NCI-H2029 (cell line): ENCODE measurements around the gene STAU1.
"Not testable (repeated sequence)": the region's sequence is repeated elsewhere in the genome, so short reads cannot be mapped to it uniquely, and the experiment has no call there.

ENCODE experiments used
- DNase-seq: peaks from one replicate; lab custom pipeline; 2025; lab: John Stamatoyannopoulos, UW

STAU1 gene, protein sequence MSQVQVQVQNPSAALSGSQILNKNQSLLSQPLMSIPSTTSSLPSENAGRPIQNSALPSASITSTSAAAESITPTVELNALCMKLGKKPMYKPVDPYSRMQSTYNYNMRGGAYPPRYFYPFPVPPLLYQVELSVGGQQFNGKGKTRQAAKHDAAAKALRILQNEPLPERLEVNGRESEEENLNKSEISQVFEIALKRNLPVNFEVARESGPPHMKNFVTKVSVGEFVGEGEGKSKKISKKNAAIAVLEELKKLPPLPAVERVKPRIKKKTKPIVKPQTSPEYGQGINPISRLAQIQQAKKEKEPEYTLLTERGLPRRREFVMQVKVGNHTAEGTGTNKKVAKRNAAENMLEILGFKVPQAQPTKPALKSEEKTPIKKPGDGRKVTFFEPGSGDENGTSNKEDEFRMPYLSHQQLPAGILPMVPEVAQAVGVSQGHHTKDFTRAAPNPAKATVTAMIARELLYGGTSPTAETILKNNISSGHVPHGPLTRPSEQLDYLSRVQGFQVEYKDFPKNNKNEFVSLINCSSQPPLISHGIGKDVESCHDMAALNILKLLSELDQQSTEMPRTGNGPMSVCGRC

DNA sequence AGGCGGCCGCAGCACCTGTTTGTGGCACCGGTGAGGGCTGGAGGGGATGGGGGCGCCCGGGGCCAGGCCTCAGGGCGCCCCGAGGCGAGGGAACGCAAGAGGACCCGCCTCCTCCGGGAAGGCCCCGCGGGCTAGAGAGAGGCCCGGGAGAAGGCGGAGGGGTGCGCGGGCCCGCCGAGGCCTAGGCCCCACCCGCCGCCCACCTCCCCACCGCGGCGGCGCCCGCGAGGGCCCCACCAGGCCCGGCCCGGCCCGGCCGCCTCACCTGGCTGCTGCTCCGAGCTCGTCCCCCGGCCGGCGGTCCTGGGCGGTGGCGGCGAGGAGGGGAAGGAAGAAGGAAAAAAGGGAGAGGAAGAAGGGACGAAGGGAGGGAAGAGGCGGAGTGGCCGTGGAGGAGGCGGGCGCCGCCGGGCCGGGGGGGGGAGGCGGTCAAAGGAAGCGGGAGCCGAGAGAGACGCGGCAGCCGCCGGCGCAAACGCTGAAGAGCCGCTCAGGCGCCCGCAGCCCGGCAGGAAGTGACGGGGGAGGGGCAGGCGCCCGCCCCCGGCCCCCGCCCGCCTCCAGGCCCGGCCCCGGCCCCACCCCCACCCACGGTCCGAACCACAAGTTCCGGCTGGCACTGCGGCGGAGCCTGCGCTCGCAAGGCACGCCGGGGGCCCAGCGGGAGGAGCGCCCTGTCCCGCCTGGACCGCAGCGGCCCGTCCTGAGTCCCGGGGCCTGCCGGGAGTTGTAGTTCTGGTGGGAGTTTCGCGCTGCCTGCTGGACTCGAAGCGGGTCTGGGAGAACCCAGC lies at the start of gene STAU1:
TSS of gene STAU1 (minus strand) at position 484 of the 791 bp plus-strand sequence. CDS start 22,133 bp downstream, outside the sequence.
- DNase-seq: peak; percentile 96

DNA sequence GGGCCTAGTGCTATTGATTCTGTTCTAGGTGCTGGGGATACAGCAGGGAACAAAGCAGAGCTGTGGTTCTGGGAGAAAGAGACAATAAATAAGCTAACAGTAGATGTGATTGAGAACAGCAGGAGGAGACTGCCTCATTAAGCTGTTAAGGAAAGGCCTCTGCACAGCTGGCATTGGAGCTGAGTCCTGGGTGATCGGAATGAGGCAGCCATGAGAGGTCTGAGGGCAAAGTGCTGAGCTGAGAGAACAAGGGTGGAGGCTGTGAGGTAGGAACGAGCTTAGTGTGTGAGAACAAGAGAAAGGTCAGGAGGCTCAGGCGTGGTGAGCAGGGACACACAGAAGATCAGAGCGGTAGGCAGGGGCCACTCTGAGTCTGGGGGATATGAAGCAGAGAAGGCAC lies 49.4 kb upstream of the STAU1 start:
- no peak for DNase-seq

DNA sequence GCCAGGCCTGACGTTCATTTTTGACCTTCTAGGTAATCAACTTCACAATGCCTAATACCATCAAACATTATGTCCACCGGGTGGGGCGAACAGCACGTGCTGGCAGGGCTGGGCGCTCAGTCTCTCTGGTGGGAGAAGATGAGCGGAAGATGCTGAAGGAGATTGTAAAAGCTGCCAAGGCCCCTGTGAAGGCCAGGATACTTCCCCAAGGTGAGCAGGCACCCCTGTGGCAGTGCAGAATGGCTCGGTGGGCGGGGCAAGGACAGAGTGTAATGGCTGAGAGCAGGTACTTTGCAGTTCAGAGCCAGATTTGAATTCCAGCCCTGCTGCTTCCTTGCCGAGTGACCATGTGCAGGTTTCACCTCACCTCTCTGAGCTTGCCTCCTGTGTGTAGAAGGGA lies 48.2 kb upstream of the STAU1 start:
- DNase-seq: no peak

DNA sequence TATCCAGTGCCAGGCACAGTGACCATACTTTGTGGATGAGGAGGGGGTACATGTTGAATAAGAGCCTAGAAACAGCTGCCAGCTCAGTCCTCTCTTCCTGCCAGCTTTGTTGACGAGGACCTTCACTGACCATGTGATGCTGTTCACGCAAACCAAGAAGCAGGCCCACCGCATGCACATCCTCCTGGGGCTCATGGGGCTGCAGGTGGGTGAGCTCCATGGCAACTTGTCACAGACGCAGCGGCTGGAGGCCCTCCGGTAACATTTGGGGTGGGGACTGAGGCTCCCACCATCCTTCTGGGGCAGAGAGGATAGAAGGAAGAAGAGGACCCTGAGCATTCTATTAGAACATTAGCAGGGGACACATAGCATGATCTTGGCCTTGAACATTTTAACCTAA lies 46.7 kb upstream of the STAU1 start:
- no peak for DNase-seq

DNA sequence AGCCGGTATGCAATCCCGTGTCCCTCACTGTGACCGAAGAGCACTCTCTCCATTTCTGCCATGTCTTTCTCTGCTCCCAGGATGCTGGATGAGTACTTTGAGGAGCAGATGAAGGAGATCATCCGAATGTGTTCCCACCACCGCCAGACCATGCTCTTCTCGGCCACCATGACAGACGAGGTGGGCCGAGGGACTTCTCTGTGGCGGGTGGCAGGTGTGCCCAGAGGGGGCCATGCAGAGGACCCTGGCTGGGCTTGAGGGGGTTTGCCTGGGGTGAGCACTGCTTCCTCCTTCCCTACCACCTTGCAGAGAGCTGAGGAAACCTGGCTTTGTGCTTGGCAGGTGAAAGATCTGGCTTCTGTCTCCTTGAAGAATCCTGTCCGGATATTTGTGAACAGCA lies 45.1 kb upstream of the STAU1 start:
- no peak for DNase-seq

DNA sequence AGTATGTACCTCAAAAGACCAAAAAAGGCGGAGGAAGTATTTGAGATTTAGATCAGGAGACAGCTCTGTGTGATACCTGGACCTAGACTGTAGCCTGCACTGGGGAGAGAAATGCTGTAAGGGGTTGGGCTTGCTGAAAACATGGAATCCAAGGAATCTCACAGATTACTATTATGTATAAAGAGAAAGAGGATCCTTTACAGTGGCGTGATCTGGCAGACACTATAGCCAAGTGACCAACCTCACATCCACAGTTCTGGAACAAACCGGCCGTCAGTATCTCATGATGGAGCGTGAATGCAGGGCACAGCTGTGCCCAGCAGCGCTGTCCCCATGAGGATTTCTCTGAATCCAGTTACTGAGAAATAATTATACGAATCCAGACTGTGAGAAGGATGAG lies 43.3 kb upstream of the STAU1 start:
- DNase-seq: no peak

DNA sequence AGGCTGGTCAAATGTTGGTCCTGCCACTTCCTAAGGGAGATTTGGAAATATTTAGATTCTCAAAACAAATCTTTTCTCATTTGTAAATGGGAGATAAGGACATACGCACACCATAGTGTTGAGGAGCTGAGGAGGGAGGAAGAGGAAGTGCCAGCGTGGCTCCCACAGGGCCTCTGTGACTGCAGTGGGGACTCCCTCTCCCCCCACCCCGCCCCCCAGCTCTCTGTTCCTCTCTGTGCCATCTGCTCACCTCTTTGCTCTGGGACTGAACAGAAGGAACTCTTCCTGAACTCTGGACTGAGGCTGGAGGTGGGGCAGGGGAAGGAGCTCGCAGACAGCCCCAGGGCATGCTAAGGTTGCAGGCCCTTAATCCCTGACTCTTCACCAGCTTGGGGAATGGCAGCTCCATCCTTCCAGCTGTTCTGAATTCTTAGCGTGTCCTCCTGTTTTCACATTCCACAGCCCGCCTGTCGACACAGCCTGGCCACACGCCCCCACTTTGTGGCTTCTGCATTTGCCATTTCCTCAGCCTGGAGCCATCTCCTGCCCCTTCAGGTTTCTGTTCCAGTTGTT lies 42.5 kb upstream of the STAU1 start:
- no peak for DNase-seq

DNA sequence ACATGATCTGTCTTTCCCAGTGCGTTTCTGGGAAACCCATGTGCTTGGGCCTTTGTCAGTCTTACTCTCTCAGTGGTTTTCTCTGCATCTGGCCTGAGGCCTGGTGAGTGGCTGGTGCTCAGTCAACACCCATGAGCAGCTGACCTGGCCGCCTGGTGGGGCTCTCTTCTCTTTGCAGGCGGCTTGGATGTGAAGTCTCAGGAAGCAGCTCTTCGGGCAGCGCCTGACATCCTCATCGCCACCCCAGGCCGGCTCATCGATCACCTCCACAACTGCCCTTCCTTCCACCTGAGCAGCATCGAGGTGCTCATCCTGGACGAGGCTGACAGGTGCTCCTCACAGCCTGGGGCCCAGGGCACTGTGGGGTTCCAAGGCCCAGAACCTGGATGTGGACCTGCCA lies 41.9 kb upstream of the STAU1 start:
- DNase-seq: peak; percentile 98

DNA sequence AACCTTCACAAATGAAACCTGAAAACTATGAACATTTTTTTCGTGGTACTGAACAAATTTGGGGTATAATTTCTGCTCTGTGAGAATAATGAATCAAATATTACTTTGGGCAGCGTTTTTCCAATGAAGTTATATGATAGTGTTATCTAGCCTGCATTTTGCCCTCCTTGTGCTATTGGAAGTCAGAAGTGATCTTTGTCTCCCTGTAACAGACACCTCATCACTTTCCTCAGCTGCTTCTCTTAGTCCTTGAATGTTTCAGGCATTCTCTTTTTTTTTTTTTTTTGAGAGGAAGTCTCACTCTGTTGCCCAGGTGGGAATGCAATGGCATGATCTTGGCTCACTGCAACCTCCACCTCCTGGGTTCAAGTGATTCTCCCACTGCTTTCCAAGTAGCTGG lies 41.2 kb upstream of the STAU1 start:
- no peak for DNase-seq

DNA sequence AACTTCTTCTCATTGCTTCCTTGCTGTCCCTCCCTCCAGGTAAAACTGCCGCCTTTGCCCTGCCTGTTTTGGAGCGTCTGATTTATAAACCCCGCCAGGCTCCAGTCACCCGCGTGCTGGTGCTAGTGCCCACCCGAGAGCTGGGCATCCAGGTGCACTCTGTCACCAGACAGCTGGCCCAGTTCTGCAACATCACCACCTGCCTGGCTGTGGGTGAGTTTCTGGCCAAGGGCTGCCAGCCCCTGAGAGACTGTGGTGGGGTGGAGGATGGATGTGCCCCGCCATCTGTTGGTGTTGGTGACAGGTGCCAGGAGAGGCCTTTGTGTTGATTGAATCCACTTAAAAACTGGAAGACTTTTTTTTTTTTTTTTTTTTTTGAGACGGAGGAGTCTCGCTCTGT lies 40.5 kb upstream of the STAU1 start:
- DNase-seq: peak; percentile 80

DNA sequence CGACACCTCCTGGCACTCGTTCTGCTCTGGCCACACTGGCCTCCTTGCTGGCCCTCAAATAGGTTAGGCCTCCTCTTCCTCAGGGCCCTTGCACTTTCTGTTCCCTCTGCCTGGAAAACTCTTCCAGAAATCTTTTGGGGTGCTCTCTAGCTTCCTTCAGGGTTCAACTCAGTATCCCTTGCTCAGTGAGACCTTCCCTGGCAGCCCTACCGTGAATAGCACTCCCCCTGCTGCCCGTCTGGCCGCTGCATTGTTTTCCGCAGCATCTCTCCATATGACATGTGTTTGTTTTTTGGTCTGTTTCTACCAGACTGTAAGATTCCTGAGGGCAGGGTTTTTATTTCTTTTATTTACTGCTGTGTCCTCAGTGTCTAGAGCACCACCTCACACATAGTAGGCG lies 37.8 kb upstream of the STAU1 start:
- no peak for DNase-seq

DNA sequence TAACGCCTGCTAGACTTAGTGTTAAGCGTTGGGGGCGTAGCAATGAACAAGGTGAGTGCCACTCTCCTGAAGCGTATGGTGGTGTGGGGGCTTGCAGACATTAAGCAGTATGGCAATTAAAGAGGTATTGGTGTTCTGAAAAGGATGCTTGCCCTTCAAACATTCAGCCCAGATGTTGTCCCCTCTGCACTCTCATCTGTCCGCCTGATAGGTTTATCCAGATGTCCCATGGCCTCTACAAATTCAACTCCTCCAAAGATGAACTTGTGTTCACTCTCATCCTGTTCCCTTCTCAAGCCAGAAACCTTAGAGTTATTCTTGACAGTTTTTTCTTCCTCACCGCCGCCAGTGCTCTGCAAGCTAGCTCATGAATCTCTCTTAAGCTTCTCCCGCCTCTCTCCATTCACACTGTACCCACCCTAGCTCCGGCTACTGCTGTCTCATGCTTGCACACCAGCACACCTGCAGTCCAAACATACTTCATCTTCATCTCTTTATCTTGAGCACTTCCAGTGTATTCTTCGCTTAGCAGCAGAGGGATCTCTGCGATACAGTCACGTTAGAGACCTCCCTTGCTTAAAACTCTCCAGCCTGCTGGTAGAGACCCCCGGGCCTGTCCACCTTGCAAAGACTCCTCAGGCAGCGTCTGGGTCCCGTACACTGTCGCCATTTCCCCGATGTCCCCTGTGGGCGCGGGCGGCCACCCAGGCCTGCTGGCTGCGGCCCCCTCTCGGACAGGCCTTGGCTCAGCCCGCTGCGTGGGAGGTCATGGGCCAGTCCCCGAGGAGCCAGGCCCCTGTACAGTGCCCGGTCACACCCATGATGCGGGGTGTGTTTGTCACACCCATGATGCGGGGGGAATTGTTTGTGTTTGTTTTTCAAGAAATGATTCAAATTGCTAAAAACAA lies 32.0 kb upstream of the STAU1 start:
- no peak for DNase-seq

DNA sequence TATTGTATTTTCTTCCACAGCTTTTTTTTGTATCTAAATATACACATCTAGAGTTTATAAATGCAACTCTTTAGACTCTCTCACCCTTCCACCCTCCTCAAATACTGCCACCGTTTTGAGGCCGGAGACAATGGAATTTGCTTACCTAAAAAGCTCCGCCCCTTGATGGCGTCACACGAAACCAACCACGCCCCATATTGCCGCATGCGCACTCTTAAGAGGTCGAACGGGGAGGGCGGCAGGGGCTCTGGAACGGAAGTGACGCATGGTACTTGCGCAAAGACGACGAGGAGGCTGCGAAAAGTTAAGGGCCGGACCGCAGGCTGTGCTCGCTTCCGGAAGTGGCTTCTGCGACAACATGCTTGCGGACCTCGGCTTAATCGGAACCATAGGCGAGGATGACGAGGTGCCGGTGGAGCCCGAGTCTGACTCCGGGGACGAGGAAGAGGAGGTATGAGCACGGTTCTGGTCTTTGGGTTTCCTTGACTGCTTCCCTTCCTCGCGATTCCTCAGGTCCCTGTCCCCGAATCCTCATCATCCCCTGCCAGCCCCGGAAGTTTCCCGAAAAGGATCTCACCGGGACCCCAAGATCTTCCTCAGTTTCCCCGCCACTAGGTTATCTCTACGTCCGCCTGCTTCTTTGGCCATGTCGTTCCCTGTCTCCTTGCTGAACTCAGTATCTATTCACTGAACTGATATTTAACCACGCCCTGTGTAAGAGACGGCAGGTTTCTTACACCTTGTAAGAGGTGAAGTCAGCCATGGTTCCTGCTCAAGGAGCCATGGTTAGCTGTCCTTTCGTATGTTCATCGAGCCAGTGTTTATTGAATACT lies 31.2 kb upstream of the STAU1 start, which contains the start of gene DDX27:
TSS of gene DDX27 (plus strand) at position 326 of the 833 bp plus-strand sequence. CDS start at position 359, 33 bp downstream.
- peak; percentile 96 for DNase-seq

DNA sequence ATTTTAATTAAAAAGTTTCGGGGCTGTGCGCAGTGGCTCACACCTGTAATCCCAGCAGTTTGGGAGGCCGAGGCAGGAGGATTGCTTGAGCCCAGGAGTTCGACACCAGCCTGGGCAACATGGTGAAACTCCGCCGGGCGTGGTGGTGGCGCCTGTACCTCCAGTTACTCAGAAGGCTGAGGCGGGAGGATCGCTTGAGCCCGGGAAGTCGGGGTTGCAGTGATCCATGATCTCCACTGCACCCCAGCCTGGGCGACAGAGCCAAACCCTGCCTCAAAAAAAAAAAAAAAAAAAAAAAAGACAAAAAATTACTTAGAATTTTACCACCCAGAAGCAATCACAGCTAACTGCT lies 30.6 kb upstream of the STAU1 start:
- DNase-seq: not testable (repeated sequence)

DNA sequence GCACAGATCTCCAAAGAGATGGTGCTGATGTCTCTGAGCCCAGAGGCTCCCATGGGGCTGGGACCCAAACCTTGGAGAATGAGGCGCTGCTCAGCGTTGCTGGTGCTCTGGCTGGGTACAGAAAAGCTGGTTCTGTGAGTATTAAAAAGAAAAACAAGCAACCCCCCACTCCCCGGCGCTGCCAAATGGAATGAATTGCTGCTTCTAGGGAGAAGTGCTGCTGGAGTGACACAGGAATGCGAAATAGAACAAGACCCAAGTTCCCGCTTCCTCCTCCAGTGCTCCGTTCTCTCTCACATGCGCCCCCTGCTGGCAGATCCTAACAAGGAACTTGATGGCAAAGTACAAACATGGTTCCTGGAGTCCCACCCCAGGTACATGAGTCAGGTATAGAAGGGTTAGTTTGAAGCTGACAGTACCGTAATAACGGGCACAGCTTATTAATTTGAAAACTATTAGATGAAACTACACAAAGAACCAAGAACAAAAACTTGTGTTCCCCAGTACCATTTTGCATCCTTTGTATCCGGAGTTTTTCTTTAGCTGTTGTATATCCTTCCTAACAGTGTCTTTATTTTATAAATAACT lies 29.0 kb upstream of the STAU1 start:
- peak; percentile 81 for DNase-seq

DNA sequence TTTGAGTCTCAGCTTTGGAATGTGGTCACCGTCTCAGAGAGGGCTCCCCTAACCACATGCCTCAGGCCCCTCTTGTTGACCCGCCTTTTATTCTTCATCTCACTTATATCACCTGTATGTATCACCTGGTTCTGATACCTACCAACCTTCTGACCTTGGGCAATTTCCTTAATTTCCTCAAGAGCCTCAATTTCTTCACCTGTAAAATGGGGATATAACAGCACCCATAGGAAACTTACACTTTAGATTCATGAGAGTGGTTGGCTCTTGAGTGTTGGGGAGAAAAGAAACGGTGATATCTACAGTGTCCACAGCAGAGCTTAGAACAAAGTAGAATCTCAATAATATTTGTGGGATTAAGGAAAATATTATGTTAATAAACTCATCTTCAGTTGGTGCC lies 27.1 kb upstream of the STAU1 start:
- no peak for DNase-seq

DNA sequence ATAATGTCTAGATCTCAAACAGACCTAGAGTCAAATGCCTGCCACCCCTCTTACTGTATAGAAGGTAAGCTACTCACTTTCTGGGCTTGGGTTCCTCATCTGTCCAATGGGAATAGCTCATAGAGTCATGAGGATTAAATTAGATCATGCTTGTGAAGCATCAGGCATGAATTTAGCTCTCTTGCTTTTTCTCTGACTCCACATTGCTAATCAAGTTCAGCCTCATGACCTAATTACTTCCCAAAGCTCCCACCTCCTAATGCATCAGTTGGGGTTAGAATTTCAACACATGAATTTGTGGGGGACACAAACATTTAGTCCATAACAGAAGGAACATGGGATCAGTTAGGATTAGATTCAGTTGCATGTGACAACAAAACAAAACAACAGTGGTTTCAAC lies 26.4 kb upstream of the STAU1 start:
- DNase-seq: no peak

DNA sequence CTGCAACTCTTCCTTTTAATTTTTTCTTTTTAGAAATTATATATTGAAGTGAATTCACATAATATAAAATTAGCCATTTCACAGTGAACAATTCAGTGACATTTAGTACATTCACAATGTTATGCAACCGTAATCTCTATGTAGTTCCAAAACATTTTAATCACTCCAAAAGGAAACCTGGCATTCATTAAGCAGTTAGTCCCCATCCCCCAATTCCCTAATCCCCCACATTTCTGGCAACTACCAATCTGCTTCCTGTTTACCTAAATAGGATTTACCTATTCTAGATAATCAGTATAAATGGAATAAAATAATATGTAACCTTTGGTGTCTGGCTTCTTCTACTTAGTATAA lies 22.6 kb upstream of the STAU1 start:
- no peak for DNase-seq

DNA sequence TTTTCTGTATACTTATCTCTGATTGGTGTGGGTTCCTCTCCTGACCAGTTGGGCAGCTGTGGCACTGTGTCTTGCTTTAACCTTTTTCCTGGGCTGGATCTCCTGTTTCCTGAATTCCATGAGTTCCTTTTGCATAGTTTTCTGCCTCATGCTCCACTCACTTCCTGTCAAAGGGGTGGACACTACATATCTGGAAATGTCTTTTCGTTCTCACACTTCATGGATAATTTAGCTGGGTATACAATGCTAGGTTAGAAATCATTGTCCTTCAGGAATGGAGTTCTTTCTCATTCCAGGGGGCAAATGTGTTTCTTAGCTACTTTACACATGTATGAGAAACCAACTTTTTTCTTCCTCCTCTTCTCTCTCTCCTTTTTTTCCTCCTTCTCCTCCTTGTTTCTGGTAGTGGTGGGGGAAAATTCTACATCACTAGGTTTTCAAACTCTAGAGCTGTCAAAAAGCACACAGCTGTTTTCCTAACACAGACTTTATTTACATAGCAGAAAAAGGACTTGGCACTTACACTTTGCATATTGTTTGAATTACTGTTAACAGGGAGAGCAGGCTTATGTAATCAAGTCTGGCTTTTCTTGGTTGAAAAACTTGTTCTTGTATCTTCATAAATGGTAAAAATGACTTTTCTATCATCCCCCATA lies 22.1 kb upstream of the STAU1 start:
- no peak for DNase-seq

DNA sequence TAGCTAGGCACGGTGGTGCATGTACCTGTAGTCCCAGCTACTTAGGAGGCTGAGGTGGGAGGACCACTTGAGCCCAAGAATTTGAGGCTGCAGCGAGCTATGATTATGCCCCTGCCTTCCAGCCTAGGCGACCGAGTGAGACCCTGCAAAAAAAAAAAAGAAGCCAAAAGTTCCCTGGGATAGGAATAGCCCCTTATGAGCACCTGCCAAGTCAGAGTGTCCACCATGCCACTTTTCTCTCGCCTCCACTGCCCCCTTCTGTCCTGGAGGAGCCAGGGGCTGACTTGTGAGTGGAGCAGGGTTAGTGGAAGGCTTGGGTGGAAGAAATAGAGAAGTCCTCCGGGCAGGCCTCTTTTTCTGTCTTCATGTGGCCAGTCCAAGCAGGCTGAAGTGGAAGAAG lies 18.9 kb upstream of the STAU1 start:
- no peak for DNase-seq
